HG02759 (cell line): ENCODE measurements around the gene ANKRD34A.

Source experiments
- ATAC-seq: cut with Tn5 transposase; IDR thresholded peaks from one replicate; pipeline ENCODE4 v1.9.1; 2021; ENCODE audit warnings: mild to moderate bottlenecking, moderate library complexity; ENCODE audit not compliant: unreplicated experiment

ANKRD34A gene

DNA sequence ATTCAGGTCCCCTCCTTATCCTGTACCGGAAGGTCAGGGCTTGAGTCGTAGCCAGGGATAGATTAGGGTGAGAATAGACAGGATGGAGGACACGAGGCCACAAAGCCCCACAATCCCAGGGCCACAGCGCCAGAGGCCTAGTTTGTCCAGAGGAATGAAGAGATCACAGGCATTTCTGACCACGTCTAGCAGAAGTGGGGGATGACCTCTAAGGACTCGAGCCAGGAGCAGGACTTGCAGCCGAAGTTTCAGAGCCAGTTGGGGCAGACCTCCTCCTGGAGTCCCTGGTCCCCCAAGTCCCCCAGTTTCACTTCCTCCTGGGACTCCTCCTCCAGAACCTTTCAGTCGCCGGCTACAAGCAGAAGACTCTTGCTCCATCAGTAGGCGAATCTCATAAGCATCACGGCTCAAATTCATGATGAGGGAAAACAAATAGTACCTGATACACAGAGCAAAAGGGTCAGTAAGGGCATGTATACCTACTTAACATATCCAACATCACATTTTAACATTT is 52.2 kb downstream of the ANKRD34A start:
- no peak for ATAC-seq
